ENCODE measurements around the gene IGSF6. TPM values are rescaled to one million over a fixed set of nuclear protein-coding genes. Genes with fewer than 3 reads are reported as not detected.

The IGSF6 gene
- polyA plus RNA-seq, 2 donors: 0.45 to 1.1 TPM

- Histone ChIP-seq H3K27ac (ENCODE audit: low read depth in 2 of 2, low read length in 1 of 2) (peak overlapping the region; percentile 91 to 98), H3K9me3 (ENCODE audit: control insufficient read depth in 2 of 2, insufficient read depth in 1 of 2, low read depth in 1 of 2, low read length in 1 of 2) (no peaks in the 10 kb centered on the region), H3K36me3 (ENCODE audit: control insufficient read depth in 2 of 2, insufficient read depth in 2 of 2, low read length in 1 of 2) (no peaks in the 10 kb centered on the region), H3K4me1 (ENCODE audit: control insufficient read depth in 2 of 2, insufficient read depth in 2 of 2, low read length in 1 of 2) (no peaks in the 10 kb centered on the region), H3K27me3 (ENCODE audit: control insufficient read depth in 1 of 2, insufficient read depth in 2 of 2, low read length in 2 of 2) (no peaks in the 10 kb centered on the region), H3K4me3 (ENCODE audit: low read depth in 1 of 2, low read length in 2 of 2) (peak overlapping the region; percentile 96 to 98)
- WGBS, 2 donors: 0 to 1% methylated on average over 13 of the region's 13 CpGs
Observed at GRCh38 chr16:21598701-21599121, 53.7 kb downstream of the IGSF6 start.

GRCh38 chr16:21598206-21598605 is 54.2 kb downstream of the IGSF6 start:
- Histone ChIP-seq H3K4me1 (ENCODE audit: control insufficient read depth in 2 of 2, insufficient read depth in 2 of 2, low read length in 1 of 2) (no peaks in the 10 kb centered on the region), H3K27ac (ENCODE audit: low read depth in 2 of 2, low read length in 1 of 2) (peak overlapping the region in 1 of 2 donors; percentile 91), H3K27me3 (ENCODE audit: control insufficient read depth in 1 of 2, insufficient read depth in 2 of 2, low read length in 2 of 2) (no peaks in the 10 kb centered on the region), H3K36me3 (ENCODE audit: control insufficient read depth in 2 of 2, insufficient read depth in 2 of 2, low read length in 1 of 2) (no peaks in the 10 kb centered on the region), H3K4me3 (ENCODE audit: low read depth in 1 of 2, low read length in 2 of 2) (no peak overlapping the region), H3K9me3 (ENCODE audit: control insufficient read depth in 2 of 2, insufficient read depth in 1 of 2, low read depth in 1 of 2, low read length in 1 of 2) (no peaks in the 10 kb centered on the region)
- 87 to 89% methylated on average over 12 of the region's 12 CpGs for WGBS, 2 donors

- no peak overlapping the region for H3K27ac ChIP-seq (ENCODE audit: low read depth in 2 of 2, low read length in 1 of 2)
- WGBS, 2 donors: 55 to 78% methylated on average over 2 of the region's 2 CpGs
Observed at GRCh38 chr16:21597561-21598030, 54.8 kb downstream of the IGSF6 start.

GRCh38 chr16:21593530-21594289 is 58.7 kb downstream of the IGSF6 start:
- H3K9me3 ChIP-seq (ENCODE audit: control insufficient read depth in 2 of 2, insufficient read depth in 1 of 2, low read depth in 1 of 2, low read length in 1 of 2): no peaks in the 10 kb centered on the region
- H3K27me3 ChIP-seq (ENCODE audit: control insufficient read depth in 1 of 2, insufficient read depth in 2 of 2, low read length in 2 of 2): no peaks in the 10 kb centered on the region
- H3K4me3 ChIP-seq (ENCODE audit: low read depth in 1 of 2, low read length in 2 of 2): no peak overlapping the region
- 66% methylated on average over 7 of the region's 7 CpGs for WGBS, 2 donors
- no peaks in the 10 kb centered on the region for H3K4me1 ChIP-seq (ENCODE audit: control insufficient read depth in 2 of 2, insufficient read depth in 2 of 2, low read length in 1 of 2)
- H3K27ac ChIP-seq (ENCODE audit: low read depth in 2 of 2, low read length in 1 of 2): no peak overlapping the region
- no peaks in the 10 kb centered on the region for H3K36me3 ChIP-seq (ENCODE audit: control insufficient read depth in 2 of 2, insufficient read depth in 2 of 2, low read length in 1 of 2)

More at GRCh38 chr16:21597561-21598030, 54.8 kb downstream of the IGSF6 start:
- H3K36me3 ChIP-seq (ENCODE audit: control insufficient read depth in 2 of 2, insufficient read depth in 2 of 2, low read length in 1 of 2): no peaks in the 10 kb centered on the region
- H3K4me1 ChIP-seq (ENCODE audit: control insufficient read depth in 2 of 2, insufficient read depth in 2 of 2, low read length in 1 of 2): no peaks in the 10 kb centered on the region
- H3K4me3 ChIP-seq (ENCODE audit: low read depth in 1 of 2, low read length in 2 of 2): no peak overlapping the region
- no peaks in the 10 kb centered on the region for H3K27me3 ChIP-seq (ENCODE audit: control insufficient read depth in 1 of 2, insufficient read depth in 2 of 2, low read length in 2 of 2)
- no peaks in the 10 kb centered on the region for H3K9me3 ChIP-seq (ENCODE audit: control insufficient read depth in 2 of 2, insufficient read depth in 1 of 2, low read depth in 1 of 2, low read length in 1 of 2)

GRCh38 chr16:21592191-21592590 is 60.2 kb downstream of the IGSF6 start:
- Histone ChIP-seq H3K9me3 (ENCODE audit: control insufficient read depth in 2 of 2, insufficient read depth in 1 of 2, low read depth in 1 of 2, low read length in 1 of 2) (no peaks in the 10 kb centered on the region), H3K4me3 (ENCODE audit: low read depth in 1 of 2, low read length in 2 of 2) (no peak overlapping the region), H3K4me1 (ENCODE audit: control insufficient read depth in 2 of 2, insufficient read depth in 2 of 2, low read length in 1 of 2) (no peaks in the 10 kb centered on the region), H3K27ac (ENCODE audit: low read depth in 2 of 2, low read length in 1 of 2) (no peak overlapping the region), H3K36me3 (ENCODE audit: control insufficient read depth in 2 of 2, insufficient read depth in 2 of 2, low read length in 1 of 2) (no peaks in the 10 kb centered on the region), H3K27me3 (ENCODE audit: control insufficient read depth in 1 of 2, insufficient read depth in 2 of 2, low read length in 2 of 2) (no peaks in the 10 kb centered on the region)
- WGBS, 2 donors: 90 to 93% methylated on average over 9 of the region's 9 CpGs

GRCh38 chr16:21590796-21591195 is 61.6 kb downstream of the IGSF6 start:
- 58 to 62% methylated on average over 2 of the region's 2 CpGs for WGBS, 2 donors
- Histone ChIP-seq H3K4me1 (ENCODE audit: control insufficient read depth in 2 of 2, insufficient read depth in 2 of 2, low read length in 1 of 2) (no peaks in the 10 kb centered on the region), H3K27ac (ENCODE audit: low read depth in 2 of 2, low read length in 1 of 2) (no peak overlapping the region), H3K9me3 (ENCODE audit: control insufficient read depth in 2 of 2, insufficient read depth in 1 of 2, low read depth in 1 of 2, low read length in 1 of 2) (no peaks in the 10 kb centered on the region), H3K36me3 (ENCODE audit: control insufficient read depth in 2 of 2, insufficient read depth in 2 of 2, low read length in 1 of 2) (no peaks in the 10 kb centered on the region), H3K27me3 (ENCODE audit: control insufficient read depth in 1 of 2, insufficient read depth in 2 of 2, low read length in 2 of 2) (no peaks in the 10 kb centered on the region), H3K4me3 (ENCODE audit: low read depth in 1 of 2, low read length in 2 of 2) (no peak overlapping the region)

GRCh38 chr16:21590287-21590686 is 62.1 kb downstream of the IGSF6 start:
- no peaks in the 10 kb centered on the region for H3K4me1 ChIP-seq (ENCODE audit: control insufficient read depth in 2 of 2, insufficient read depth in 2 of 2, low read length in 1 of 2)
- H3K36me3 ChIP-seq (ENCODE audit: control insufficient read depth in 2 of 2, insufficient read depth in 2 of 2, low read length in 1 of 2): no peaks in the 10 kb centered on the region
- no peaks in the 10 kb centered on the region for H3K27me3 ChIP-seq (ENCODE audit: control insufficient read depth in 1 of 2, insufficient read depth in 2 of 2, low read length in 2 of 2)
- H3K9me3 ChIP-seq (ENCODE audit: control insufficient read depth in 2 of 2, insufficient read depth in 1 of 2, low read depth in 1 of 2, low read length in 1 of 2): no peaks in the 10 kb centered on the region
- WGBS, 2 donors: 81 to 82% methylated on average over 2 of the region's 2 CpGs
- H3K4me3 ChIP-seq (ENCODE audit: low read depth in 1 of 2, low read length in 2 of 2): no peak overlapping the region
- no peak overlapping the region for H3K27ac ChIP-seq (ENCODE audit: low read depth in 2 of 2, low read length in 1 of 2)

DNA sequence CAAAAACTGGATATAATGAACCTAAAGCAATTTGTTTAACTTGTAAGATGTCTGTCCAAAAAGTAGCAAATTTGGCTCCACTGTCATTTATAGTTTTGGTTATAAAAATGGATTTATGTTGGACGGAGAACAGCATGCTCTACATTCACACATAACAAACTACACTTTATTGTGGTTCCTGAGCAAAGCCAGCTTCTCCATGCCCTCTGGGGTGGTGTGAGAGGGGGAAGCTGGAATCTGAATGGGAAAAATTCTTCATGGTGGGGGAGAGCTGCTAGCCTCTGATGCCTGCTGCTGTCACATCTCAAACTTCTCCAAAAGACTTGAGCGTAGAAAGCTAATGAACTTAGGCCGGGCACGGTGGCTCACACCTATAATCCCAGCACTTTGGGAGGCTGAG is 62.9 kb downstream of the IGSF6 start:
- 79 to 85% methylated on average over 4 of the region's 4 CpGs for WGBS, 2 donors
- no peaks in the 10 kb centered on the region for H3K9me3 ChIP-seq (ENCODE audit: control insufficient read depth in 2 of 2, insufficient read depth in 1 of 2, low read depth in 1 of 2, low read length in 1 of 2)
- H3K27ac ChIP-seq (ENCODE audit: low read depth in 2 of 2, low read length in 1 of 2): no peak overlapping the region
- no peak overlapping the region for H3K4me3 ChIP-seq (ENCODE audit: low read depth in 1 of 2, low read length in 2 of 2)
- H3K27me3 ChIP-seq (ENCODE audit: control insufficient read depth in 1 of 2, insufficient read depth in 2 of 2, low read length in 2 of 2): no peaks in the 10 kb centered on the region
- H3K4me1 ChIP-seq (ENCODE audit: control insufficient read depth in 2 of 2, insufficient read depth in 2 of 2, low read length in 1 of 2): no peaks in the 10 kb centered on the region
- H3K36me3 ChIP-seq (ENCODE audit: control insufficient read depth in 2 of 2, insufficient read depth in 2 of 2, low read length in 1 of 2): no peaks in the 10 kb centered on the region

Data from esophagus (tissue), 2 donors.